GM19455 (cell line): ENCODE results near the gene ROCK1.

Experiments
- ATAC-seq: cut with Tn5 transposase; IDR thresholded peaks from one replicate; pipeline ENCODE4 v1.9.1; 2021; ENCODE audit not compliant: unreplicated experiment

The ROCK1 gene

GRCh38 chr18:21109936-21110712 lies 1.5 kb downstream of the ROCK1 start:
- ATAC-seq = no peak

GRCh38 chr18:21105936-21106335 lies 5.7 kb downstream of the ROCK1 start:
- ATAC-seq = no peak

GRCh38 chr18:21101172-21101571 lies 10.4 kb downstream of the ROCK1 start:
- ATAC-seq = no peak

- ATAC-seq = no peak
These were observed 10.9 kb downstream of the ROCK1 start for GRCh38 chr18:21100678-21101077.

GRCh38 chr18:21100146-21100545 lies 11.5 kb downstream of the ROCK1 start:
- no peak for ATAC-seq

GRCh38 chr18:21099442-21099841 lies 12.2 kb downstream of the ROCK1 start:
- no peak for ATAC-seq

GRCh38 chr18:21096760-21097159 lies 14.9 kb downstream of the ROCK1 start:
- no peak for ATAC-seq

GRCh38 chr18:21093133-21093532 lies 18.5 kb downstream of the ROCK1 start:
- ATAC-seq = no peak

- no peak for ATAC-seq
These were observed 20.9 kb downstream of the ROCK1 start for GRCh38 chr18:21090680-21091079.

- no peak for ATAC-seq
These were observed 25.9 kb downstream of the ROCK1 start for GRCh38 chr18:21085579-21086166.

- ATAC-seq = no peak
These were observed 27.0 kb downstream of the ROCK1 start for GRCh38 chr18:21084511-21085078.

- no peak for ATAC-seq
These were observed 28.6 kb downstream of the ROCK1 start for GRCh38 chr18:21083017-21083416.

GRCh38 chr18:21081426-21081825 lies 30.2 kb downstream of the ROCK1 start:
- no peak for ATAC-seq

GRCh38 chr18:21080576-21080975 lies 31.0 kb downstream of the ROCK1 start:
- no peak for ATAC-seq

- no peak for ATAC-seq
These were observed 37.0 kb downstream of the ROCK1 start for GRCh38 chr18:21074336-21075323.

- ATAC-seq = no peak
These were observed 38.4 kb downstream of the ROCK1 start for GRCh38 chr18:21073180-21073579.

- ATAC-seq = no peak
These were observed 40.5 kb downstream of the ROCK1 start for GRCh38 chr18:21071071-21071470.

GRCh38 chr18:21069468-21069867 lies 42.1 kb downstream of the ROCK1 start:
- no peak for ATAC-seq

- no peak for ATAC-seq
These were observed 47.3 kb downstream of the ROCK1 start for GRCh38 chr18:21064347-21064746.

- no peak for ATAC-seq
These were observed 48.6 kb downstream of the ROCK1 start for GRCh38 chr18:21063011-21063410.

- no peak for ATAC-seq
These were observed 54.5 kb downstream of the ROCK1 start for GRCh38 chr18:21057112-21057511.
